NCI-H2107 treated with DMSO at 0.1 percent for 48 hours (cell line): ENCODE measurements around the gene FBXO46.
"Not testable (repeated sequence)": the region's sequence is repeated elsewhere in the genome, so short reads cannot be mapped to it uniquely, and the experiment has no call there.

Experiments
- DNase-seq: peaks from one replicate; lab custom pipeline; 2025; ENCODE audit not compliant: unreplicated experiment; lab: John Stamatoyannopoulos, UW

Gene FBXO46

GRCh38 chr19:45687599-45687998, 43.1 kb downstream of the FBXO46 start:
- DNase-seq: no peak

GRCh38 chr19:45685045-45685444, 45.7 kb downstream of the FBXO46 start:
- not testable (repeated sequence) for DNase-seq

- DNase-seq: no peak
Observed at GRCh38 chr19:45682908-45683307, 47.8 kb downstream of the FBXO46 start.

- DNase-seq: no peak
Observed at GRCh38 chr19:45682117-45682516, 48.6 kb downstream of the FBXO46 start.

- DNase-seq: peak; percentile 45
Observed at GRCh38 chr19:45681391-45682015, 49.2 kb downstream of the FBXO46 start.

- peak; percentile 3 for DNase-seq
Observed at GRCh38 chr19:45677351-45678230, 53.1 kb downstream of the FBXO46 start.

- DNase-seq: no peak
Observed at GRCh38 chr19:45676851-45677263, 53.8 kb downstream of the FBXO46 start.

- DNase-seq: peak; percentile 47
Observed at GRCh38 chr19:45674946-45675345, 55.8 kb downstream of the FBXO46 start.

- no peak for DNase-seq
Observed at GRCh38 chr19:45670670-45671453, 59.8 kb downstream of the FBXO46 start.

- DNase-seq: no peak
Observed at GRCh38 chr19:45668342-45668871, 62.3 kb downstream of the FBXO46 start.

- peak; percentile 3 for DNase-seq
Observed at GRCh38 chr19:45667620-45668341, 62.9 kb downstream of the FBXO46 start, which contains the start of gene GIPR. Gene GIPR, plus strand, starts transcription at chr19:45668221. Its CDS starts 1,300 bp downstream, at chr19:45669521.

- DNase-seq: no peak
Observed at GRCh38 chr19:45664575-45664974, 66.1 kb downstream of the FBXO46 start.

- DNase-seq: no peak
Observed at GRCh38 chr19:45663800-45664199, 66.9 kb downstream of the FBXO46 start.

GRCh38 chr19:45660636-45661035, 70.1 kb downstream of the FBXO46 start:
- DNase-seq: no peak
